ENCODE data around the gene EXOC6B. TPM values are rescaled to one million over a fixed set of nuclear protein-coding genes. Genes with fewer than 3 reads are reported as not detected.

EXOC6B gene
- total RNA-seq, 1 donor from 2014 or later, result 139 TPM

DNA sequence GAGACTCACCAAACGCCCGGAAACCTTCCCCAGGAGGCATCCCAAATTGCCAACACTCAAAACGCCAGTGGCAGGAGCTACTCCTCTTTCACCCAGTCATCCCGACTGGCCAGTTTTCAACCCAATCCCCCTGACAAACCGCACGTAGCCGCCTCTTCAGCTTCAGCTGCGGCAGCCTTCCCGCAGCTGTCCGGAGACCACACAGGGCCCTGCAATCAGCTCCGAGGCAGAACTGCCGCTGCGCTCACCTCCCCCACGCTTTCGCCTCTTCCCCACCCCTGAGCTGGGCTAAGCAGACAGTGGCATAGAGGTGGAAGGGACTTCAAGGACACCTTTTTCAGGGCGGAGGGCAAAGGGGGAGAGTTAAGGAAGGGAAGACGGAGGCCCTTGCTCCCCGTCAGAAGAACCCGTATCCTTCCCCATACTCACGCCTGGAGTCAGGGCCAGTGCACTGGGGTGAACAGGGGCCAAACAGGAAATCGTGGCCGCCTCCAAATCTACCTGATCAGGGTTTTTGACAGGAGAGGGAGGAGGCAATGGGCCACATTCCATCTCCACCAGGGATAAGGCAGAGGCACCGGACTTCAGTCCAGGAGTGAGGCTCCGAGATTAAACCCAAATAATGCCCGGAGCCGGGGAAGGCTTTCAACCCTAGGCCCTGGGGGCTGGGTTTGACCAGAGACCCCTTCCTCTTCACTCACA is 695.0 kb downstream of the EXOC6B start:
- intact Hi-C loops (cut with micrococcal nuclease), result no loop called here
- H3K4me1 ChIP-seq, result no peaks in the 10 kb centered on the region
- DNase-seq, result no peak
- no peak overlapping the region for H3K4me3 ChIP-seq
- H3K9me3 ChIP-seq (replicated peaks), result no peaks in the 10 kb centered on the region
- no peak overlapping the region for H3K27ac ChIP-seq (replicated peaks)
- TF ChIP-seq CTCF (IDR thresholded peaks at IDR 0.05; ENCODE audit: borderline replicate concordance), result no peak
- no peaks in the 10 kb centered on the region for H3K36me3 ChIP-seq
- H3K27me3 ChIP-seq (ENCODE audit: low read depth), result peaks cover 40% of the 10 kb centered on the region

DNA sequence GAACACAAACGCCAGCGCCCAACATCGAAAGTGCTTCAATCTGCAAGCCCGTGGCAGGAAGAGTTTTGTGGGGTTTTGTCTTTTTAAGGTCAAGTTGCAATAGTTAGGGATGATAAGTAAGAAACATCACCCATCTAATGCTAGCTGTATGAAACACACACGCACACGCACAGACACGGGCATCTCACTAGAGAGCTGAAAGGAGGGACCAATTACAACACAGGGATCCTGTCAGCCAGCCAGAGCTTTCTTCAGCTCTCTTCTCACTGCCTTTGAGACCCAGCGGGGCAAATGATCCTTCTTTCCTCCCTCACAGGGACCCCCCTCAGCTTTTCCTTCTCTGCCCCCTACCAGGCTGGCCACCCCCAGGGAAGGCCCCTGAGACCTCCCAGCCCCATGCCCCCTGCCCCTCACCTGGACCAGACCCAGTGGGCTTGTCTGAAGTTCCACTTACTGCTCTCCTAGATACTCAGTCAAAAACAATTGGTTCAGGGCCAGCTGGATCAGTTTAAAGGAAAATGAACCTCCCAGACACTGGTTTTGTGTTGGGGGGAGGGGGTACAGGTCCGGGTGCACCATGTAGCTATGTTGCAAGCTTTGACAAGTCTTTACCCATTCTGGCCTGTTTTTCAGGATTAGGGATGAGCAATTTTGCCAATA is 696.0 kb downstream of the EXOC6B start:
- peaks cover 43% of the 10 kb centered on the region for H3K27me3 ChIP-seq (ENCODE audit: low read depth)
- H3K9me3 ChIP-seq (replicated peaks), result no peaks in the 10 kb centered on the region
- H3K4me3 ChIP-seq, result no peak overlapping the region
- DNase-seq, result no peak
- no peaks in the 10 kb centered on the region for H3K4me1 ChIP-seq
- H3K27ac ChIP-seq (replicated peaks), result no peak overlapping the region
- no peak for TF ChIP-seq CTCF (IDR thresholded peaks at IDR 0.05; ENCODE audit: borderline replicate concordance)
- no peaks in the 10 kb centered on the region for H3K36me3 ChIP-seq
- intact Hi-C loops (cut with micrococcal nuclease), result no loop called here

DNA sequence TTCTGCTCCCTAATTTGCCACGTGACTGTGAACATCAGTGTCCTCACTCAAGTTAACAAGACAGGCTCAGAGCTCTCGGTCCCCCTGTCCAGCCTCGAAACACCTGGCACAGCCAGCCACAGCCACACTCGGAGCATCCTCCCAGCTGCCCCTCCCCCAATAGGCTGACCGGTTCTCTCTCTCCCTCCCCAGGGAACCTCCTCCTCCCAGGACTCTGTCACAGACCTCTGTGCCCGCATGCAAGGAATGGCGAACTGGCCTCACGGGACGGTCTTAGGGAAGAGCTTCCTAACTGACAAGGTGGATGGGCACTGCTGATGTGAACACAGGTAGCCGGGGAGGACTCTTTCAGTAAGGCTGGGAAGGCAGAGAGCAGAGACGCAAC is 697.0 kb downstream of the EXOC6B start:
- Histone ChIP-seq H3K4me1 (no peaks in the 10 kb centered on the region), H3K9me3 (replicated peaks) (no peaks in the 10 kb centered on the region), H3K27me3 (ENCODE audit: low read depth) (peaks cover 48% of the 10 kb centered on the region), H3K27ac (replicated peaks) (no peak overlapping the region), H3K4me3 (no peak overlapping the region), H3K36me3 (no peaks in the 10 kb centered on the region)
- no peak for TF ChIP-seq CTCF (IDR thresholded peaks at IDR 0.05; ENCODE audit: borderline replicate concordance)
- intact Hi-C loops (cut with micrococcal nuclease), result no loop called here
- no peak for DNase-seq

DNA sequence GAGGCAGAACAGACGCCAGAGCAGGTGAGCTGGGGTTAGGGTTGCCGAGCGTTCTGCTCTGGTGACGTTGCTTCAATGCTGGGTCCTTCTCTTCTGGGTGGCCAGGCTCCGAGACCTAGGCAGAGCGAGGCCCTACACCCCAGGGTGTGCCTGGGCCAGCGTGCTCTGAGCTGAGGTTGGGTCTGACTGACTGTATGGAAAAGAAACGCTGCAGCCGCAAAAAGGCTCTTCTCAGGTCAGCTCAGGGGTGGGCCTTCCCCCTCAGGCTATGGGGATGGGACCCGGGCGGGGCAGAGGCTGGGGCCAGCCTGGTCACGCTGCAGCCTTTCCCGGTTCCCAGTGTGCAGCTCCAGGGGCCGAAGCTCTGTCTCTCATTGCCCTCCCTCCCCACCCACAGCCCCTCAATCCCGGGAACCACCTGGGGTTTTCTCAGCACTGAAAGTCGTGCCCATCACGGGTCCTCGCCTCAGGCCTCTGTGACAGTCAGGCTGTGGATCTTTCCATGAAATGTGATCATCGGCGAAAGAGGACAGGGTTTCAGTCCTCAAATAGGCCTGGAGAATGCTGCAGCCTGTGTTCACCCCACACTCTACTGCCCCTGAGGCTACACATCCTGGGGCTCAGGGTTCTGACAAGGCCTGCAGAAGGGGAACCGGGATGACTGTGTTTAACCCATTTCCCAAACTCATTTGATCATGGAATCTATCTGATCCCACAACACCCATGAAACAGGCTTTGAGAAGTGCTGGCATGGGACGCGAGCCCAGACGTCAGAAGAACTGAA is 697.6 kb downstream of the EXOC6B start:
- H3K27ac ChIP-seq (replicated peaks), result no peak overlapping the region
- no peaks in the 10 kb centered on the region for H3K9me3 ChIP-seq (replicated peaks)
- H3K4me3 ChIP-seq, result no peak overlapping the region
- H3K27me3 ChIP-seq (ENCODE audit: low read depth), result peaks cover 51% of the 10 kb centered on the region
- no peak for TF ChIP-seq CTCF (IDR thresholded peaks at IDR 0.05; ENCODE audit: borderline replicate concordance)
- DNase-seq, result no peak
- H3K36me3 ChIP-seq, result no peaks in the 10 kb centered on the region
- no peaks in the 10 kb centered on the region for H3K4me1 ChIP-seq
- intact Hi-C loops (cut with micrococcal nuclease), result no loop called here

GRCh38 chr2:72127401-72128058 is 698.3 kb downstream of the EXOC6B start:
- DNase-seq, result no peak
- no peak overlapping the region for H3K4me3 ChIP-seq
- H3K27me3 ChIP-seq (ENCODE audit: low read depth), result peaks cover 49% of the 10 kb centered on the region
- no peaks in the 10 kb centered on the region for H3K4me1 ChIP-seq
- TF ChIP-seq CTCF (IDR thresholded peaks at IDR 0.05; ENCODE audit: borderline replicate concordance), result no peak
- no peak overlapping the region for H3K27ac ChIP-seq (replicated peaks)
- H3K9me3 ChIP-seq (replicated peaks), result no peaks in the 10 kb centered on the region
- intact Hi-C loops (cut with micrococcal nuclease), result no loop called here
- H3K36me3 ChIP-seq, result no peaks in the 10 kb centered on the region

Measured in left ventricle myocardium inferior (tissue), 1 donor.